Measurements from ENCODE around the gene TMEM132E.

TMEM132E gene

DNA sequence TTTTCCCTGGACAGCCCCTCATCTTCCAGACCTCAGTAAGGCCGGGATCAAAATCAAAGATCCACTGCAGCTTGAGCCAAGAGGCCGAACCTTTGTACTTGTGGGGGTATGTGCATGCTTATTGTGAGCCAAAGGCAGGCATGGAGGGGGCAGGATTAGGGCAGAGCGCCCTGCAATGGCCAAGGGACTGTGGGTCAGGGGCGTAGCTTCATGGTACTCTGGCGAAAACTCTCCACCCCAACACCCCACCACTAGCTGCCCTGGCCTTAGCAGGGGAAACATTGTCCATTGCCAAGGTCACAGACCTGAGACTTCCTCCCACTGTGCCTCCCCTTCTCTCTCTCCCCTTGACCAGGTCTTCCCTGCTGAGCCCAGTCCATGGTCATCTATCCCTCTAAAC, 90.1 kb downstream of the TMEM132E start:
- no peak overlapping the region for H3K4me3 ChIP-seq (ENCODE audit: low read depth, low read length)
- in situ Hi-C loops (cut with HindIII; ENCODE audit: low sequenced_read_pairs) = no loop called here
- no peak for DNase-seq (ENCODE audit: low read depth)
- TF ChIP-seq, protein P1, sequence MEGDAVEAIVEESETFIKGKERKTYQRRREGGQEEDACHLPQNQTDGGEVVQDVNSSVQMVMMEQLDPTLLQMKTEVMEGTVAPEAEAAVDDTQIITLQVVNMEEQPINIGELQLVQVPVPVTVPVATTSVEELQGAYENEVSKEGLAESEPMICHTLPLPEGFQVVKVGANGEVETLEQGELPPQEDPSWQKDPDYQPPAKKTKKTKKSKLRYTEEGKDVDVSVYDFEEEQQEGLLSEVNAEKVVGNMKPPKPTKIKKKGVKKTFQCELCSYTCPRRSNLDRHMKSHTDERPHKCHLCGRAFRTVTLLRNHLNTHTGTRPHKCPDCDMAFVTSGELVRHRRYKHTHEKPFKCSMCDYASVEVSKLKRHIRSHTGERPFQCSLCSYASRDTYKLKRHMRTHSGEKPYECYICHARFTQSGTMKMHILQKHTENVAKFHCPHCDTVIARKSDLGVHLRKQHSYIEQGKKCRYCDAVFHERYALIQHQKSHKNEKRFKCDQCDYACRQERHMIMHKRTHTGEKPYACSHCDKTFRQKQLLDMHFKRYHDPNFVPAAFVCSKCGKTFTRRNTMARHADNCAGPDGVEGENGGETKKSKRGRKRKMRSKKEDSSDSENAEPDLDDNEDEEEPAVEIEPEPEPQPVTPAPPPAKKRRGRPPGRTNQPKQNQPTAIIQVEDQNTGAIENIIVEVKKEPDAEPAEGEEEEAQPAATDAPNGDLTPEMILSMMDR (IDR thresholded peaks at IDR 0.05; ENCODE audit: low read depth, low read length, missing control alignments) = no peak

DNA sequence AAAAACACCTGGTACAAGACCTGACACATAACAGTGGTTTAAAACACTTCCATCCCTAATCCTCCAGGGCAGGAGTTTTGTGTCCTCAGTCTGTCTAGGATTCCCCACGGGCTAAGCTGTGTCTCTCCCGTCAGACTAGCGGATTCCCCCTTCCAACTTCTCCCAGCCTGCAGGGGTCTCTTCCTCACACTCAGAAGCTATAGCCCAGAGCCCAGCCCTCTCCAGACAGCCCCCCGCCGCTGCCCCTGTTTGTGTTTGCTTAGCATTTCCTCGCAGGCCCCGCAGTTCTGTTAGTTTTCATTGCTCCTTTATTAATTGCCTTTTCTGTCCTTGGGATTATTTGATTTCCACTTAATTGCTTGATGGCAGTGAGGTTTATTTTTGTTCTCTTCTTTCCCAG, 91.2 kb downstream of the TMEM132E start:
- no peak overlapping the region for H3K4me3 ChIP-seq (ENCODE audit: low read depth, low read length)
- in situ Hi-C loops (cut with HindIII; ENCODE audit: low sequenced_read_pairs) = no loop called here
- DNase-seq (ENCODE audit: low read depth) = no peak
- TF ChIP-seq, protein P1 (IDR thresholded peaks at IDR 0.05; ENCODE audit: low read depth, low read length, missing control alignments) = no peak

DNA sequence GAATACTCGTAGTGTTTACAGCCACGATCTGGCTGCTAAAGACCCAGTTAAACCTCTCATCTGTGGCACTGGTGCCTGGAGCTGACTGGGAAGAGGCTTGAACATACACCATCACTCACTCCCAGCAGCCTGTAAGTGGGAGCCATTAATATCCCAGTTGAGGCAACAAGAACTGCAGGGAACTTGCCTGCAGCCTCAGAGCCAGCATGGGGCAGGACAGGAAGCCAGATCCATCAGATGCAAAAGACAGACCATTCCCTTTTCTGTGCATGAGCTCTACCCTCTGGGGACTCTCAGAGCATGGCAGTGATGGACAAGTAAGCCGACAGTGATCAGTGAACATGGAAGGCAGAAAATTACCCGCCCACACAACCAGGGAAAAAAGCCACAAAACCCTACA, 91.8 kb downstream of the TMEM132E start:
- TF ChIP-seq, protein P1 (IDR thresholded peaks at IDR 0.05; ENCODE audit: low read depth, low read length, missing control alignments) = no peak
- in situ Hi-C loops (cut with HindIII; ENCODE audit: low sequenced_read_pairs) = no loop called here
- no peak for DNase-seq (ENCODE audit: low read depth)

DNA sequence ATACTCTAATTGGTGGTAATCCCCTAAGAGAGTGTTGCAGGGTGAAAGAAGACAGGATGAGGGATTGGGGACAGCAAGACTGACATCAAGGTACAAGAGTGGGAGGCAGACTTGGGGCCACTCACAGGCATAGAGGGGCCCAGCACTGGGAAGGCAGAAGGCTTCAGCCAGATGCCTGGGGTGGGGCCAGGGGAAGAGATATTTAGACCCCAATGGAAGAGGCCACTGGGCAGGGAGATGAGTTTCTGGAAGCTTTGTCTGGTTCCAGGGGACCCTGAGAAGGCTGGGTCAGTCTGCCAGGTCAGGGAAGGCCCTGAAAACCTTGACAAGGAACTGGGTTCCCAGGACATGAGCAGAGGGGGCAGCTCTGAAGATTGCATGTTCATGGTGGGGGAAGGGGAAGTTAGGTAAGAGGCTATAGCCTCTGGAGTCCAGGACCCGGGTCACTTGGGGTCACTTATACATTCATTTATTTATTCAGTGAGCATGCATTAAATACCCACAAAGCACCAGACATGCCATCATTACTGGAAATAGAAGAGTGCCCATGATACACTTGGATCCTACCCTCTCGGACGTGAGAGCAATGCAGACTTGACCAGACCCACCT, 92.9 kb downstream of the TMEM132E start:
- no peak for DNase-seq (ENCODE audit: low read depth)
- in situ Hi-C loops (cut with HindIII; ENCODE audit: low sequenced_read_pairs) = no loop called here
- H3K4me3 ChIP-seq (ENCODE audit: low read depth, low read length) = no peak overlapping the region
- TF ChIP-seq, protein P1 (IDR thresholded peaks at IDR 0.05; ENCODE audit: low read depth, low read length, missing control alignments) = no peak

More for the DNA sequence above, 91.8 kb downstream of the TMEM132E start:
- H3K4me3 ChIP-seq (ENCODE audit: low read depth, low read length) = no peak overlapping the region

DNA sequence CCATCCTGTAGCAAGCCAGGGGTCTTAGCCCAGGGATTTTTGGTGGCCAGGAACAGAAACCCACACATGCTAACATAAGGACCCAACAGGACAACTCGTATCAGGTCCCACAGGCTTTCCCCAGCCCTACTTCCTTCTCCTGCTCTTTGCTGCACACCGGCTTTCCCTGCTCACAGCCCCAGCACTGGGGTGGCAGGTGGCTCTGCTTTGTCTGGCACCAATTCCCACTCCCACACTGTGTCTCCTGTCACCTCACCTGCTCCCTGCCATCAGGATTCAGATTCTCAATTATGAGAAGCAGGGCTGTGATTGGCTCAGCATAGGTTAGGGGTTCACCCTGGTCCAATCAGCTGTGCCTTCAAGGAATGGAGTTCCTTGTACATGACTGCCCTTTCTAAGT, 94.1 kb downstream of the TMEM132E start:
- DNase-seq (ENCODE audit: low read depth) = no peak
- TF ChIP-seq, protein P1 (IDR thresholded peaks at IDR 0.05; ENCODE audit: low read depth, low read length, missing control alignments) = no peak
- no peak overlapping the region for H3K4me3 ChIP-seq (ENCODE audit: low read depth, low read length)
- in situ Hi-C loops (cut with HindIII; ENCODE audit: low sequenced_read_pairs) = no loop called here

DNA sequence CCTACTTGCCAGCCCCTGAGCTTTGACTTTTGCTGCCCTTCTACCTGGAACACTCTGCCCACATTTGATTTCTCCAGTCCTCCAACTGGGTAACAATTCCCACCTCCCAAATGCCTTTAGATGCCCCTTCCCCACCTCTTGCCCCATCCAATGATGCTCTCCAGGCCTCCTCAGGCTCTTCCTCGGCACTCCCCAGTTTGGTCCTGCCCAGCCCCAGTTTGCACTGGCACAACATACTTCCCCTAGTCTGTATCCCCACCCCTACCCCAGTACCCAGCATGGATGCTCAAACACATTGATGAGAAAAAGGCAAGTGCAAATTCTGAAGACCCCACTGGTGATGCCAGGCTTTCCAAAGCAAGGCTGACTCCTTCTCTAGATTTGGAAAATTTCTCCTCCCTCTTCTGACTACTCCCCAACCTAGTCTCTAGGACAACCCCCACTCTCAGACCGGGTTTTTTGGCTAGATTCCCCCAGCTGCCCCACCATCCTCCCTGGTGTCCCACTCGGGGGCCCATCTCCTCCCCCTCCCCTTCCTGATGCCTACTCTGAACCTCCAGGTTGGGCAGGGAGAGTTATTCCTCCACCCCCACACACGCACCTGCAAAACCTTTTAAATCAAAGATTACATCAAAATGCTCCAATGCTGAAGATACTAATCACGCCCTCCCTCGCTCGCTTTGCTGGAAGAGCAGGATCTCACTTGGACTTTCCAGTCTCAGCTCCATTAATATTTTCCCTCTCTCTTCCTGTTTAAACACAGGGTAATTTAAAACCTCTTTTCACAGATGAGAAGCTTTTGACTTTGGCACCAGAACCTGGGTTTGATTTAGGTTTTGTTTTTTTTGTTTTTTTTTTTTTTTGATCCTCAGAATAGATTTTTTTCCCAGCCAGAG, 94.9 kb downstream of the TMEM132E start:
- DNase-seq (ENCODE audit: low read depth) = no peak
- in situ Hi-C loops (cut with HindIII; ENCODE audit: low sequenced_read_pairs) = no loop called here
- H3K4me3 ChIP-seq (ENCODE audit: low read depth, low read length) = no peak overlapping the region
- TF ChIP-seq, protein P1 (IDR thresholded peaks at IDR 0.05; ENCODE audit: low read depth, low read length, missing control alignments) = no peak
